OCI-LY1 (cell line): ENCODE results near the gene NRP1.
"Not testable (repeated sequence)": the region's sequence is repeated elsewhere in the genome, so short reads cannot be mapped to it uniquely, and the experiment has no call there.

ENCODE experiments used
- H2AFZ ChIP-seq: fragments of 200-600 bp; sonication (generic), shearing (Covaris generic); 2 replicates; pipeline ENCODE4 v1.6.0; 2014; ENCODE audit warnings: antibody characterized with exemption, mild to moderate bottlenecking, low read length
- H3F3A ChIP-seq: fragments of 200-600 bp; sonication (generic), shearing (Covaris generic); 2 replicates; pipeline ENCODE4 v1.6.0; 2014; ENCODE audit warnings: mild to moderate bottlenecking, antibody characterized with exemption, low read length, moderate library complexity; ENCODE audit not compliant: insufficient read depth
- H3K27ac ChIP-seq: fragments of 200-600 bp; sonication (generic); 2 replicates; pipeline ENCODE4 v1.5.1; 2014; ENCODE audit warnings: low read length, mixed run types, mild to moderate bottlenecking, low read depth; ENCODE audit not compliant: poor library complexity, severe bottlenecking
- H3K27me3 ChIP-seq: fragments of 200-600 bp; sonication (generic); 2 replicates; pipeline ENCODE4 v1.6.0; 2014; ENCODE audit warnings: antibody characterized with exemption, mild to moderate bottlenecking, low read length, moderate library complexity; ENCODE audit not compliant: insufficient read depth
- H3K36me3 ChIP-seq: fragments of 200-600 bp; sonication (generic); 2 replicates; pipeline ENCODE4 v1.6.1; 2014; ENCODE audit warnings: mild to moderate bottlenecking, antibody characterized with exemption, low read length, moderate library complexity, mixed read lengths; ENCODE audit not compliant: insufficient read depth
- H3K4me1 ChIP-seq: fragments of 200-600 bp; sonication (generic); 2 replicates; pipeline ENCODE4 v1.5.1; 2014; ENCODE audit warnings: mild to moderate bottlenecking, low read length, moderate library complexity; ENCODE audit not compliant: insufficient read depth, severe bottlenecking
- H3K4me2 ChIP-seq: fragments of 200-600 bp; sonication (generic), shearing (Covaris generic); 2 replicates; pipeline ENCODE4 v1.6.1; 2014; ENCODE audit warnings: low read length
- H3K4me3 ChIP-seq: fragments of 200-600 bp; sonication (generic); 2 replicates; pipeline ENCODE4 v1.5.1; 2014; ENCODE audit warnings: low read length, low read depth, mild to moderate bottlenecking, mixed read lengths; ENCODE audit not compliant: poor library complexity, severe bottlenecking
- H3K79me2 ChIP-seq: fragments of 200-600 bp; shearing (Covaris generic); 2 replicates; pipeline ENCODE4 v1.6.1; 2016; ENCODE audit warnings: mixed run types, low read length, mixed read lengths; ENCODE audit not compliant: insufficient read depth
- H3K9ac ChIP-seq: fragments of 200-600 bp; sonication (generic), shearing (Covaris generic); 2 replicates; pipeline ENCODE4 v1.6.1; 2014; ENCODE audit warnings: mild to moderate bottlenecking, low read length, mixed read lengths
- H3K9me2 ChIP-seq: fragments of 200-600 bp; sonication (generic), shearing (Covaris generic); 2 replicates; pipeline ENCODE4 v1.6.1; 2014; ENCODE audit warnings: low read depth, mild to moderate bottlenecking, low read length, mixed read lengths
- H3K9me3 ChIP-seq: fragments of 200-600 bp; shearing (Covaris generic); 2 replicates; pipeline ENCODE4 v1.6.1; 2014; ENCODE audit warnings: low read length, mixed read lengths
- H4K20me1 ChIP-seq: fragments of 200-600 bp; sonication (generic), shearing (Covaris generic); 2 replicates; pipeline ENCODE4 v1.6.0; 2016; ENCODE audit warnings: mild to moderate bottlenecking, low read length; ENCODE audit not compliant: insufficient read depth
- EZH2 ChIP-seq: fragments of 200-600 bp; sonication (generic), shearing (Covaris generic); IDR thresholded peaks from 2 replicates; pipeline ENCODE4 v1.8.0; 2017; ENCODE audit warnings: borderline replicate concordance, mixed run types, mild to moderate bottlenecking, antibody characterized with exemption, low read length, moderate library complexity, mixed read lengths
- TF ChIP-seq, protein P1 (sequence below): fragments of 200-600 bp; sonication (generic), shearing (Covaris generic); IDR thresholded peaks from 2 replicates; pipeline ENCODE4 v1.5.1; 2017; ENCODE audit warnings: mild to moderate bottlenecking, antibody characterized with exemption, low read length, moderate library complexity, mixed read lengths

NRP1 gene

DNA sequence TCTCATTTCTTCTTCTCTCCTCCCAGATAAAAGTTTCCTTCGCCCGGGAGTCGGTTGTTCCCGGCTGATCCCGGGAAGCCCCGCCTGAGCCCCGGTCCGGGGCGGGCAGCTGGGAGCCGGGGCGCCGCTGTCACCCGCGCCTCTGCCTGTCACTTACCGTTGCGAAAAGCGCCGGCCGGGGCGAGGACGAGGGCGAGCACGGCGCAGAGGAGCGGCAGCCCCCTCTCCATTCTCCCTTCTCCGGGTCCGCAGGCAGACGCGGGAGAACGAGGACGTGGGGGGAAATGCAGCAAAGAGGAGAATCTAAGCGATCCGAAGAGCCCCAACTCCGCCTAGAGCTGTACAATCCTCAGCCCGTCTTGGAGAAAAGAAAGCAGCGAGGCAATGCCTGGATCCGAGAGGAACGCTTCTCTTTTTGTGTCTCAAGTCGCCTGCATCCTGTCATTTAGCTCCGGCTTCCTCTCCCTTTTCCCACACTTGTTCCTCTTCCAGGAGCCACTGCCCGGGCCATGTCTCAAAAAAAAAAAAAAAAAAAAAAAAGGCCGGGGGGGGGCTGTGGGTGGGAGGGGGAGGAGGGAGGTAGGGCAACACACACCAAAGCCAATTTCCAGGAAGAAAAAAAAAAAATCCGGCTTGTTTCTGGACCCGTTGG lies at the start of gene NRP1:
Gene NRP1, minus strand, starts transcription at position 515 of the 652 bp plus-strand sequence. Its CDS starts 285 bp downstream, at position 230.
- Histone ChIP-seq H3K4me1 (no peaks in the 10 kb centered on the region), H3K4me2 (no peak within 1 kb of the TSS), H3K9me3 (no peaks in the 10 kb centered on the region), H3K36me3 (no peaks in the 10 kb centered on the region), H4K20me1 (no peaks in the 10 kb centered on the region), H3F3A (no peaks in the 10 kb centered on the region), H2AFZ (no peak within 1 kb of the TSS), H3K79me2 (no peaks in the 10 kb centered on the region), H3K27ac (no peak within 1 kb of the TSS), H3K4me3 (no peak within 1 kb of the TSS), H3K27me3 (no peaks in the 10 kb centered on the region), H3K9me2 (no peaks in the 10 kb centered on the region), H3K9ac (no peak within 1 kb of the TSS)
- TF ChIP-seq, protein P1, sequence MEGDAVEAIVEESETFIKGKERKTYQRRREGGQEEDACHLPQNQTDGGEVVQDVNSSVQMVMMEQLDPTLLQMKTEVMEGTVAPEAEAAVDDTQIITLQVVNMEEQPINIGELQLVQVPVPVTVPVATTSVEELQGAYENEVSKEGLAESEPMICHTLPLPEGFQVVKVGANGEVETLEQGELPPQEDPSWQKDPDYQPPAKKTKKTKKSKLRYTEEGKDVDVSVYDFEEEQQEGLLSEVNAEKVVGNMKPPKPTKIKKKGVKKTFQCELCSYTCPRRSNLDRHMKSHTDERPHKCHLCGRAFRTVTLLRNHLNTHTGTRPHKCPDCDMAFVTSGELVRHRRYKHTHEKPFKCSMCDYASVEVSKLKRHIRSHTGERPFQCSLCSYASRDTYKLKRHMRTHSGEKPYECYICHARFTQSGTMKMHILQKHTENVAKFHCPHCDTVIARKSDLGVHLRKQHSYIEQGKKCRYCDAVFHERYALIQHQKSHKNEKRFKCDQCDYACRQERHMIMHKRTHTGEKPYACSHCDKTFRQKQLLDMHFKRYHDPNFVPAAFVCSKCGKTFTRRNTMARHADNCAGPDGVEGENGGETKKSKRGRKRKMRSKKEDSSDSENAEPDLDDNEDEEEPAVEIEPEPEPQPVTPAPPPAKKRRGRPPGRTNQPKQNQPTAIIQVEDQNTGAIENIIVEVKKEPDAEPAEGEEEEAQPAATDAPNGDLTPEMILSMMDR, result no peak
- TF ChIP-seq EZH2, result no peak

DNA sequence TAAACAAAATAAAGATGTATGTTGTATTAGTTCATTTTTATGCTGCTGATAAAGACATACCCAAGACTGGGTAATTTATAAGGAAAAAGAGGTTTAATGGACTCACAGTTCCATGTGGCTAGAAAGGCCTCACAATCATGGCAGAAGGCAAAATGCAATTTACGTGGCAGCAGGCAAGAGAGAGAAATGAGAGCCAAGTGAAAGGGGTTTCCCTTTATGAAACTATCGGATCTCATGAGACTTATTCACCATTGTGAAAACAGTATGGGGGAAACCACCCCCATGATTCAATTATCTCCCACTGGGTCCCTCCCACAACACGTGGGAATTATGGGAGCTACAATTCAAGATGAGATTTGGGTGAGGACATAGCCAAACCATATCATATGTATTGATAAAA lies 49.7 kb upstream of the NRP1 start:
- not testable (repeated sequence) for H3K36me3 ChIP-seq, H4K20me1 ChIP-seq, H3K9ac ChIP-seq, H3F3A ChIP-seq, H3K4me1 ChIP-seq, H3K9me2 ChIP-seq, H3K9me3 ChIP-seq, H3K27ac ChIP-seq, H3K79me2 ChIP-seq, H3K27me3 ChIP-seq, H3K4me2 ChIP-seq, H2AFZ ChIP-seq, H3K4me3 ChIP-seq

DNA sequence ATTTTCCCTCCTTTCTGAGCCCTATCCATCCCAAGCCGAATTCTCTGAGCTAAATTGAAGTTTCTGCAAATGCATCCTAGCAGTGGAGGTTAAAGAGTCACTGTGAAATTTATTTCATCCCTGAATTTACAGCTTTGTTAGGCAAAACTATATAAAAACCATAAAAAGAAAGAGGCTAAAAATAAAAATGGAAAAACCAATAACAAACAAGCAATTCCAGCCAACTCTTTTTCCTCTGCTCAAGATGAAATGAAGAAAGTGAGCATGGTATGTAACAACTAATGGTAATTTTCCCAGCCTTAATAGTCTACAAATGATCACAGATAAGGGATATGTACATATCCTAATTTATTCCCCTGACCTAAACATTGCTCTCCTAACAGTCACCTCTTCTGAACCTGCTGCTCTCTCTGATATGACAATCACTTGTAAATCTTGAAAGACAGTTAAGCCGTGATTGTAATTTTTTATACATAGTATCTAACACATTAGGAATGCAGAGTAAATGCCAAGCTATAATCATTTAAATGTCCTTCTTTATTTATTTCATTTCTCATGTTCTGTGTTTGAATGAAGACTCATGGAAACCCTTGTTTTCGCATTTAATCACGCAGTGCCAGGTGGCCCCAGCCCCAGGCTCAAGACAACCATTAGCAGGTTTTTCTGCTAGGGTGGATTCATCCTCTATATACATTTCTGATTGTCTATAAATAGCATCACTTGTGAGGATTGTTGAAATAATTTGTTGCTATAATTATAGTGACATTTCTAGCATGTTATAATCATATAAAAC lies 48.6 kb upstream of the NRP1 start:
- TF ChIP-seq, protein P1, result no peak
- TF ChIP-seq EZH2, result no peak
- Histone ChIP-seq H3K36me3 (no peaks in the 10 kb centered on the region), H3K9me3 (no peaks in the 10 kb centered on the region), H3K27ac (no peak overlapping the region), H3K9me2 (no peaks in the 10 kb centered on the region), H3F3A (no peaks in the 10 kb centered on the region), H4K20me1 (no peaks in the 10 kb centered on the region), H3K79me2 (no peaks in the 10 kb centered on the region), H2AFZ (no peak overlapping the region), H3K27me3 (no peaks in the 10 kb centered on the region), H3K4me3 (no peak overlapping the region), H3K4me1 (no peaks in the 10 kb centered on the region), H3K4me2 (no peak overlapping the region), H3K9ac (no peak overlapping the region)

DNA sequence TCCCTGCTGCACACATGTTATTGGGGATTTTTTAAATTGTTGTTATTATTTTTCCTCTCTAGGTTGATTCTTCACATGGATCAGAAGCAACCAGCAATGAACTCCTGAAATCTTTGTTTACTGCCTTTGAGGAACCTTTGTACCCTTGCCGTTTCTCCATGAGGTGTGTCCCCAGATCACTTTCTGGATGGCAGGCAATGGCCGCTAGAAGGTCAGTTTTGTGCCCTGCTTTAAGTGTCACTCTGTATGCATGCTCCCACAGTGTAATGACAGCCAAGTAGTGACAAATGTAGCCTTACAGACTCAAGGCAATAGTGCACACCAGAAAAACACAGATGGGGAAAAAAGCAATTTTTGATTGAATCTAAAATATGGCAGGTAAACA lies 47.7 kb upstream of the NRP1 start:
- TF ChIP-seq EZH2, result no peak
- TF ChIP-seq, protein P1, result no peak
- Histone ChIP-seq H3K27me3 (no peaks in the 10 kb centered on the region), H3F3A (no peaks in the 10 kb centered on the region), H2AFZ (no peak overlapping the region), H3K4me1 (no peaks in the 10 kb centered on the region), H3K4me3 (no peak overlapping the region), H3K9ac (no peak overlapping the region), H3K4me2 (no peak overlapping the region), H3K9me3 (no peaks in the 10 kb centered on the region), H4K20me1 (no peaks in the 10 kb centered on the region), H3K27ac (no peak overlapping the region), H3K79me2 (no peaks in the 10 kb centered on the region), H3K36me3 (no peaks in the 10 kb centered on the region), H3K9me2 (no peaks in the 10 kb centered on the region)
